ENCODE data around the gene CIC. TPM values are rescaled to one million over a fixed set of nuclear protein-coding genes. Genes with fewer than 3 reads are reported as not detected.

The CIC gene
- total and polyA plus RNA-seq, 5 donors, result 28.6 to 42.7 (median 39.3) TPM

- Histone ChIP-seq H3K27ac (ENCODE audit: low read length) (no peak overlapping the region), H3K27me3 (ENCODE audit: control insufficient read depth, insufficient read depth) (no peaks in the 10 kb centered on the region), H3K4me1 (ENCODE audit: control insufficient read depth, insufficient read depth, low read length) (peaks cover 14% of the 10 kb centered on the region), H3K9me3 (ENCODE audit: control insufficient read depth, low read length) (no peaks in the 10 kb centered on the region), H3K4me3 (ENCODE audit: low read length) (no peak overlapping the region)
- ATAC-seq (no peak), DNase-seq (peak in 2 of 3 donors; percentile 44 to 66)
- 95% methylated on average over 23 of the region's 23 CpGs for WGBS
- intact Hi-C loops (cut with DNase I), result no loop called here
These were observed 3.9 kb downstream of the CIC start for GRCh38 chr19:42272989-42273406.

GRCh38 chr19:42273407-42274064 lies 4.5 kb downstream of the CIC start:
- peak in 2 of 3 donors; percentile 50 to 54 for DNase-seq
- peaks cover 18% of the 10 kb centered on the region for H3K4me1 ChIP-seq (ENCODE audit: control insufficient read depth, insufficient read depth, low read length)
- intact Hi-C loops (cut with DNase I), result no loop called here
- no peak for ATAC-seq
- no peaks in the 10 kb centered on the region for H3K9me3 ChIP-seq (ENCODE audit: control insufficient read depth, low read length)
- no peaks in the 10 kb centered on the region for H3K27me3 ChIP-seq (ENCODE audit: control insufficient read depth, insufficient read depth)
- H3K4me3 ChIP-seq (ENCODE audit: low read length), result no peak overlapping the region
- H3K27ac ChIP-seq (ENCODE audit: low read length), result no peak overlapping the region
- WGBS, result 89% methylated on average over 43 of the region's 43 CpGs

- no peak overlapping the region for H3K27ac ChIP-seq (ENCODE audit: low read length)
- no peak overlapping the region for H3K4me3 ChIP-seq (ENCODE audit: low read length)
- H3K4me1 ChIP-seq (ENCODE audit: control insufficient read depth, insufficient read depth, low read length), result peaks cover 24% of the 10 kb centered on the region
- WGBS, result 89% methylated on average over 22 of the region's 22 CpGs
- ATAC-seq (no peak), DNase-seq (peak in 2 of 3 donors; percentile 62 to 71)
- H3K27me3 ChIP-seq (ENCODE audit: control insufficient read depth, insufficient read depth), result no peaks in the 10 kb centered on the region
- intact Hi-C loops (cut with DNase I), result no loop called here
- H3K9me3 ChIP-seq (ENCODE audit: control insufficient read depth, low read length), result no peaks in the 10 kb centered on the region
These were observed 5.1 kb downstream of the CIC start for GRCh38 chr19:42274065-42274682.

GRCh38 chr19:42275103-42275502 lies 6.1 kb downstream of the CIC start:
- Histone ChIP-seq H3K27ac (ENCODE audit: low read length) (no peak overlapping the region), H3K4me1 (ENCODE audit: control insufficient read depth, insufficient read depth, low read length) (peaks cover 24% of the 10 kb centered on the region), H3K4me3 (ENCODE audit: low read length) (no peak overlapping the region), H3K27me3 (ENCODE audit: control insufficient read depth, insufficient read depth) (no peaks in the 10 kb centered on the region), H3K9me3 (ENCODE audit: control insufficient read depth, low read length) (no peaks in the 10 kb centered on the region)
- WGBS, result 69% methylated on average over 7 of the region's 7 CpGs
- peak in 1 of 3 donors; percentile 26 for DNase-seq
- intact Hi-C loops (cut with DNase I), result no loop called here
- no peak for ATAC-seq

- Histone ChIP-seq H3K9me3 (ENCODE audit: control insufficient read depth, low read length) (no peaks in the 10 kb centered on the region), H3K27ac (ENCODE audit: low read length) (no peak overlapping the region), H3K4me1 (ENCODE audit: control insufficient read depth, insufficient read depth, low read length) (peaks cover 24% of the 10 kb centered on the region), H3K4me3 (ENCODE audit: low read length) (no peak overlapping the region), H3K27me3 (ENCODE audit: control insufficient read depth, insufficient read depth) (no peaks in the 10 kb centered on the region)
- WGBS, result 90% methylated on average over 3 of the region's 3 CpGs
- ATAC-seq (no peak), DNase-seq (peak in 1 of 3 donors; percentile 12)
- intact Hi-C loops (cut with DNase I), result no loop called here
These were observed 6.5 kb downstream of the CIC start for GRCh38 chr19:42275517-42275916.

- Histone ChIP-seq H3K27me3 (ENCODE audit: control insufficient read depth, insufficient read depth) (no peaks in the 10 kb centered on the region), H3K27ac (ENCODE audit: low read length) (no peak overlapping the region), H3K4me3 (ENCODE audit: low read length) (no peak overlapping the region), H3K4me1 (ENCODE audit: control insufficient read depth, insufficient read depth, low read length) (peaks cover 20% of the 10 kb centered on the region), H3K9me3 (ENCODE audit: control insufficient read depth, low read length) (no peaks in the 10 kb centered on the region)
- DNase-seq (peak; percentile 32 to 71 (median 60)), ATAC-seq (no peak)
- WGBS, result 52% methylated on average over 3 of the region's 3 CpGs
- intact Hi-C loops (cut with DNase I), result no loop called here
These were observed 7.2 kb downstream of the CIC start for GRCh38 chr19:42276284-42276683.

GRCh38 chr19:42276821-42277220 lies 7.8 kb downstream of the CIC start:
- ATAC-seq, result no peak
- Histone ChIP-seq H3K4me1 (ENCODE audit: control insufficient read depth, insufficient read depth, low read length) (peaks cover 22% of the 10 kb centered on the region), H3K4me3 (ENCODE audit: low read length) (no peak overlapping the region), H3K27ac (ENCODE audit: low read length) (no peak overlapping the region), H3K27me3 (ENCODE audit: control insufficient read depth, insufficient read depth) (no peaks in the 10 kb centered on the region), H3K9me3 (ENCODE audit: control insufficient read depth, low read length) (no peaks in the 10 kb centered on the region)
- WGBS, result 85% methylated on average over 4 of the region's 4 CpGs
- peak in 2 of 3 donors; percentile 5 to 21 for DNase-seq
- intact Hi-C loops (cut with DNase I), result no loop called here

GRCh38 chr19:42277821-42278451 lies 8.9 kb downstream of the CIC start:
- H3K9me3 ChIP-seq (ENCODE audit: control insufficient read depth, low read length), result no peaks in the 10 kb centered on the region
- DNase-seq (peak; percentile 33 to 69 (median 67)), ATAC-seq (no peak)
- no peak overlapping the region for H3K4me3 ChIP-seq (ENCODE audit: low read length)
- H3K27ac ChIP-seq (ENCODE audit: low read length), result peak overlapping the region; percentile 71
- peaks cover 29% of the 10 kb centered on the region for H3K4me1 ChIP-seq (ENCODE audit: control insufficient read depth, insufficient read depth, low read length)
- H3K27me3 ChIP-seq (ENCODE audit: control insufficient read depth, insufficient read depth), result no peaks in the 10 kb centered on the region
- intact Hi-C loops (cut with DNase I), result no loop called here
- 28% methylated on average over 10 of the region's 10 CpGs for WGBS

GRCh38 chr19:42278452-42279154 lies 9.6 kb downstream of the CIC start:
- intact Hi-C loops (cut with DNase I), result no loop called here
- Histone ChIP-seq H3K27me3 (ENCODE audit: control insufficient read depth, insufficient read depth) (no peaks in the 10 kb centered on the region), H3K4me3 (ENCODE audit: low read length) (no peak overlapping the region), H3K4me1 (ENCODE audit: control insufficient read depth, insufficient read depth, low read length) (peaks cover 33% of the 10 kb centered on the region), H3K27ac (ENCODE audit: low read length) (peak overlapping the region; percentile 71), H3K9me3 (ENCODE audit: control insufficient read depth, low read length) (no peaks in the 10 kb centered on the region)
- WGBS, result 55% methylated on average over 5 of the region's 5 CpGs
- DNase-seq (peak; percentile 21 to 58 (median 49)), ATAC-seq (no peak)

GRCh38 chr19:42279155-42279901 lies 10.3 kb downstream of the CIC start:
- DNase-seq (peak in 2 of 3 donors; percentile 21), ATAC-seq (no peak)
- intact Hi-C loops (cut with DNase I), result no loop called here
- Histone ChIP-seq H3K27me3 (ENCODE audit: control insufficient read depth, insufficient read depth) (no peaks in the 10 kb centered on the region), H3K4me1 (ENCODE audit: control insufficient read depth, insufficient read depth, low read length) (peaks cover 33% of the 10 kb centered on the region), H3K4me3 (ENCODE audit: low read length) (peak overlapping the region; percentile 73), H3K27ac (ENCODE audit: low read length) (peak overlapping the region; percentile 71), H3K9me3 (ENCODE audit: control insufficient read depth, low read length) (no peaks in the 10 kb centered on the region)
- 9% methylated on average over 6 of the region's 6 CpGs for WGBS
